AG04450 (cell line): Measurements from ENCODE around the gene ADAMTS19. TPM values are rescaled to one million over a fixed set of nuclear protein-coding genes. Genes with fewer than 3 reads are reported as not detected.

ENCODE experiments used
- CTCF ChIA-PET: fragments of 300-600, 350-600 bp; formaldehyde crosslinking; extraction: SDS; loops from one replicate; lab custom pipeline; 2022; ENCODE audit warnings: antibody characterized with exemption, inconsistent platforms; lab: Charles Lee
- POLR2A ChIA-PET: fragments of 350-600 bp; formaldehyde crosslinking; extraction: SDS; loops from one replicate; lab custom pipeline; 2021; ENCODE audit warnings: antibody characterized with exemption, inconsistent platforms; lab: Yijun Ruan, JAX
- DNase-seq: peaks from one replicate; pipeline ENCODE4 v3.0.0-alpha.2; 2011; ENCODE audit warnings: low read depth, low spot score
- H3K27ac ChIP-seq: one replicate; pipeline ENCODE4 v1.5.1; 2012; ENCODE audit warnings: low read depth, low read length, control low read depth
- H3K27me3 ChIP-seq: one replicate; pipeline ENCODE4 v1.6.0; 2012; ENCODE audit warnings: low read length; ENCODE audit not compliant: control insufficient read depth, insufficient read depth
- H3K4me3 ChIP-seq: 2 replicates; pipeline ENCODE4 v1.5.1; 2011; ENCODE audit warnings: mild to moderate bottlenecking, low read depth, low read length, control low read depth
- H3K9me3 ChIP-seq: 2 replicates; pipeline ENCODE4 v1.5.1; 2012; ENCODE audit warnings: low read length; ENCODE audit not compliant: control insufficient read depth, insufficient read depth
- polyA plus RNA-seq: library from polyadenylated mRNA; depleted of rRNA; stranded (reverse); fragments of >200 nt; gene quantifications from 2 replicates; pipeline ENCODE4 v1.2.3, GENCODE V29; 2011
- TF ChIP-seq, protein P1 (sequence below): IDR thresholded peaks from 2 replicates; pipeline ENCODE4 v1.5.1; 2011; ENCODE audit warnings: low read depth, low read length, control low read depth, inconsistent platforms

The ADAMTS19 gene
- polyA plus RNA-seq, 1 experiment, result 0.02 TPM

DNA sequence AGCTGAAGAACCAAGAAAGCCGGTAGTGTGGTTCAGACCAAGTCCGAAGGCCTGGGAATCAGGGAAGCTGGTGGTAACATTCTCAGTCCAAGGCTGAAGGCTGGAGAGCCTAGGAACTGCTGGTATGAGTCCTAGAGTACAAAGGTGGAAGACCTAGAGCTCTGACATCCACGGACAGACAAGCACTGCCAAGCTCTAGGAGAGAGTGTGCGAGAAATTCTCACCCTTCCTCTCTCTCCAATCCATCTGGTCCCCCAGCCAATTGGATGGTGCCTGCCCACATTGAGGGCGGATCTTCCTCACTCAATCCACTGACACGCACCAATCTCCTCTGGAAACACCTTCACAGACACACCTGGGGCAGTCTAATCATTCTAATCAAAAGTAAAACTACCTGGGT, 19.7 kb upstream of the ADAMTS19 start:
- H3K4me3 ChIP-seq, result no peak overlapping the region
- no peak overlapping the region for H3K27ac ChIP-seq
- no peaks in the 10 kb centered on the region for H3K9me3 ChIP-seq
- DNase-seq, result no peak
- TF ChIP-seq, protein P1, sequence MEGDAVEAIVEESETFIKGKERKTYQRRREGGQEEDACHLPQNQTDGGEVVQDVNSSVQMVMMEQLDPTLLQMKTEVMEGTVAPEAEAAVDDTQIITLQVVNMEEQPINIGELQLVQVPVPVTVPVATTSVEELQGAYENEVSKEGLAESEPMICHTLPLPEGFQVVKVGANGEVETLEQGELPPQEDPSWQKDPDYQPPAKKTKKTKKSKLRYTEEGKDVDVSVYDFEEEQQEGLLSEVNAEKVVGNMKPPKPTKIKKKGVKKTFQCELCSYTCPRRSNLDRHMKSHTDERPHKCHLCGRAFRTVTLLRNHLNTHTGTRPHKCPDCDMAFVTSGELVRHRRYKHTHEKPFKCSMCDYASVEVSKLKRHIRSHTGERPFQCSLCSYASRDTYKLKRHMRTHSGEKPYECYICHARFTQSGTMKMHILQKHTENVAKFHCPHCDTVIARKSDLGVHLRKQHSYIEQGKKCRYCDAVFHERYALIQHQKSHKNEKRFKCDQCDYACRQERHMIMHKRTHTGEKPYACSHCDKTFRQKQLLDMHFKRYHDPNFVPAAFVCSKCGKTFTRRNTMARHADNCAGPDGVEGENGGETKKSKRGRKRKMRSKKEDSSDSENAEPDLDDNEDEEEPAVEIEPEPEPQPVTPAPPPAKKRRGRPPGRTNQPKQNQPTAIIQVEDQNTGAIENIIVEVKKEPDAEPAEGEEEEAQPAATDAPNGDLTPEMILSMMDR, result no peak
- no peaks in the 10 kb centered on the region for H3K27me3 ChIP-seq
- ChIA-PET CTCF (no interaction called here), POLR2A (no interaction called here)

DNA sequence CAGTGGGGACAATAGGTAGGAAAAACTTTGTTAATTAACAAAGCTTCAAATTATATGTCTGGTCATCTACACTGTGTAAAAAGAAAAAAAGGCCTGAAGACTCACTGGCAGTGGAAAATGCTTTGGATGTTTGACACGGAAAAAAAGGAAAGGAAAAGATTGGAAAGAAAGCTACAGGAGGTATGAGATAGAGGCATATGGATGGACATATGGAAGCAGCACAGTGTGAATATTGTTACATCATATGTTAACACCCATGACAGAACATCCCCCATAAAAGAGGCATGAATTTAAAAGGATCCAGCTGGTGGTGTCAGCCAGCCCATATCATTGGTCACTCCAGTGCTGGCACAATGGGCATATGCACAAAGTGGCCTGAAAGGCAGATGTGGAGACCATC, 19.0 kb upstream of the ADAMTS19 start:
- ChIA-PET CTCF (no interaction called here), POLR2A (no interaction called here)
- no peak for DNase-seq
- H3K27me3 ChIP-seq, result no peaks in the 10 kb centered on the region
- no peak overlapping the region for H3K4me3 ChIP-seq
- H3K27ac ChIP-seq, result no peak overlapping the region
- TF ChIP-seq, protein P1, result no peak
- H3K9me3 ChIP-seq, result no peaks in the 10 kb centered on the region

DNA sequence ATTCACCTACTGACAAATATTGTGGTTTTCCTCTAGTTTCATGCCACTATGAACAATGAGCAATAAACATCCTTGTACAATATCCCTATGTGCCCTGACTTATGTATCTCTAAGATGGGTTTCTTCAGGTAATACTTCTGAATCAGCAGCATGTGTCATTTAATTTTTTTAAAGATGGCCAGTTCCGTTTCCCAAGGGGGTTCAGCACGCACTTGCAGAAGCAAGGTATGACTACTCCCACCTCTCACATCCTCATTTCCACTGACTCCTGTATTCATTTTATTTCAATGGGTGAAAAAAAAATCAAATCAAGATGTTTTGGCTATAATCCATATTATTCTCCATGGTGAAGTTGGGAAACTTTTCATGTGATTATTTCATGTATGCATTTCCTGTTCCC, 14.7 kb upstream of the ADAMTS19 start:
- DNase-seq, result no peak

DNA sequence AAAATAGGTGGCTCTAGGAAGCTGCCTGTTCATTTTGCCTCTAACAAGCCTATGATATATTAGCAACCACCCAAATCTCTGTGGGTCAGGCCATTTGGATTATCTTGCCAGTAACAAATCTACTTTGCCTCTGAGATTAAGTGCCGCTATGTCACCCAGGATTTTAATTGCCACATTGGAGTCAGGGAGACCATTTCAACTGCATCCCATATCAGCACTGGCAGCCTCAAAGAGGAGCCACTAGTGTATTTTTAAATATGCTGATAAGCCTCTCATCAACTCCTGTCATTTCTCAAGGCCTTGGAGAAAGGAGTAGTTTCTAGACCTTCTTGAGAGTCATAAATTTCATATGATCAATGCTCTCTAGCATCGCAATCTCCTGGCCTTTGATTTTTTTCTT, 12.1 kb upstream of the ADAMTS19 start:
- no peak for DNase-seq
- POLR2A ChIA-PET, result no interaction called here
- H3K9me3 ChIP-seq, result no peaks in the 10 kb centered on the region
- H3K4me3 ChIP-seq, result no peak overlapping the region
- no peaks in the 10 kb centered on the region for H3K27me3 ChIP-seq
- TF ChIP-seq, protein P1, result no peak
- no peak overlapping the region for H3K27ac ChIP-seq
- CTCF ChIA-PET, result no interaction called here

More for the DNA sequence above, 14.7 kb upstream of the ADAMTS19 start:
- Histone ChIP-seq H3K9me3 (no peaks in the 10 kb centered on the region), H3K4me3 (no peak overlapping the region), H3K27ac (no peak overlapping the region), H3K27me3 (no peaks in the 10 kb centered on the region)
- CTCF ChIA-PET, result interaction anchor here (1.5 kb wide), 1 partner anchor 219 kb away, joined by 3 read pairs; no protein-coding TSS in a partner anchor
- TF ChIP-seq, protein P1, result no peak
- POLR2A ChIA-PET, result no interaction called here

DNA sequence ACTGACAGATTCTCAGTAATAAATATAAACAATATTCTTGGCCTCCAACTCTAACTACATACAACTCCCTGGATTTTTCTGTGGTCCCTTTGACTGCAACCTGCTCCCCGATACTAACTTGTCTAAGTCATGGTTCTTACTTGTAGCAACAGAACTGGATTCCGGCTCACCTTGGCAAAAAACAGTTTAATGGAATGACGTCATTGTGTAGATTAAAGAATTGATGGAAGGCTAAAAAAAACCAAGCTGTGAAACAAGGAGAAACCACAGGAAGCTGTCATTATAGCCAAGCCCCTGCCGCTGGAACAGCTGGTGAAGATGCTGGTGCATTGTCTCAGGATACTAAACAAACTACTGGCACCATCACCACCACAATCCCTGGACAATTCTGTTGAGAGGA, 11.4 kb upstream of the ADAMTS19 start:
- ChIA-PET POLR2A (no interaction called here), CTCF (no interaction called here)
- TF ChIP-seq, protein P1, result no peak
- Histone ChIP-seq H3K4me3 (no peak overlapping the region), H3K27me3 (no peaks in the 10 kb centered on the region), H3K27ac (no peak overlapping the region), H3K9me3 (no peaks in the 10 kb centered on the region)
- DNase-seq, result no peak
